NCI-H2196 treated with DMSO at 0.1 percent for 48 hours (cell line): ENCODE measurements around the gene PAPPA.

Experiments used
- DNase-seq: peaks from one replicate; lab custom pipeline; 2025; ENCODE audit not compliant: unreplicated experiment; lab: John Stamatoyannopoulos, UW

Gene PAPPA

GRCh38 chr9:116178481-116179211 lies 25.1 kb downstream of the PAPPA start:
- no peak for DNase-seq

GRCh38 chr9:116179568-116179967 lies 26.0 kb downstream of the PAPPA start:
- DNase-seq: no peak

- no peak for DNase-seq
These were observed 28.4 kb downstream of the PAPPA start for GRCh38 chr9:116181853-116182610.

- no peak for DNase-seq
These were observed 29.3 kb downstream of the PAPPA start for GRCh38 chr9:116182876-116183275.

- DNase-seq: no peak
These were observed 34.1 kb downstream of the PAPPA start for GRCh38 chr9:116187570-116188170.

GRCh38 chr9:116189683-116190082 lies 36.1 kb downstream of the PAPPA start:
- no peak for DNase-seq

GRCh38 chr9:116190637-116191396 lies 37.2 kb downstream of the PAPPA start:
- no peak for DNase-seq

GRCh38 chr9:116191576-116192415 lies 38.2 kb downstream of the PAPPA start:
- DNase-seq: no peak

- DNase-seq: no peak
These were observed 40.0 kb downstream of the PAPPA start for GRCh38 chr9:116193636-116194035.

GRCh38 chr9:116196806-116197205 lies 43.2 kb downstream of the PAPPA start:
- DNase-seq: no peak

- no peak for DNase-seq
These were observed 44.8 kb downstream of the PAPPA start for GRCh38 chr9:116198344-116198743.

- DNase-seq: no peak
These were observed 48.8 kb downstream of the PAPPA start for GRCh38 chr9:116202219-116202912.

- DNase-seq: no peak
These were observed 50.8 kb downstream of the PAPPA start for GRCh38 chr9:116204252-116204882.

GRCh38 chr9:116207371-116208111 lies 54.0 kb downstream of the PAPPA start:
- DNase-seq: no peak

GRCh38 chr9:116208417-116209232 lies 55.0 kb downstream of the PAPPA start:
- no peak for DNase-seq

GRCh38 chr9:116209414-116210116 lies 56.0 kb downstream of the PAPPA start:
- no peak for DNase-seq

GRCh38 chr9:116212986-116213692 lies 59.5 kb downstream of the PAPPA start:
- DNase-seq: no peak
